Astrocyte (in vitro differentiated cells and primary cell): ENCODE results near the gene TEDC2. TPM values are rescaled to one million over a fixed set of nuclear protein-coding genes. Genes with fewer than 3 reads are reported as not detected.

Experiments used
- DNase-seq: peaks from one replicate; pipeline ENCODE4 v3.0.0-alpha.2; 2010; ENCODE audit warnings: low read depth
- FAIRE-seq: peaks from 2 replicates; lab custom pipeline; 2011; peaks lifted over from hg19 to GRCh38; lab: Jason Lieb, UNC
- H2AFZ ChIP-seq: 2 replicates; pipeline ENCODE4 v1.6.0; 2012; ENCODE audit warnings: low read depth, low read length, inconsistent platforms
- H3K27ac ChIP-seq: 2 replicates; pipeline ENCODE4 v1.5.1; 2011; ENCODE audit warnings: low read depth, low read length, inconsistent platforms
- H3K27me3 ChIP-seq: 2 replicates; pipeline ENCODE4 v1.6.0; 2011; ENCODE audit warnings: low read length, inconsistent platforms; ENCODE audit not compliant: insufficient read depth
- H3K36me3 ChIP-seq: 2 replicates; pipeline ENCODE4 v1.5.1; 2011; ENCODE audit warnings: low read length, inconsistent platforms; ENCODE audit not compliant: insufficient read depth
- H3K4me1 ChIP-seq: 2 replicates; pipeline ENCODE4 v1.5.1; 2011; ENCODE audit warnings: low read length, inconsistent platforms; ENCODE audit not compliant: insufficient read depth
- H3K4me2 ChIP-seq: 2 replicates; pipeline ENCODE4 v1.6.0; 2012; ENCODE audit warnings: low read length, inconsistent platforms
- H3K4me3 ChIP-seq: 2 replicates; pipeline ENCODE4 v1.5.1; 2011; ENCODE audit warnings: low read depth, mild to moderate bottlenecking, low read length, inconsistent platforms; ENCODE audit not compliant: insufficient read depth
- H3K79me2 ChIP-seq: 2 replicates; pipeline ENCODE4 v1.6.0; 2012; ENCODE audit warnings: mild to moderate bottlenecking, low read length, inconsistent platforms; ENCODE audit not compliant: insufficient read depth
- H3K9ac ChIP-seq: 2 replicates; pipeline ENCODE4 v1.6.0; 2012; ENCODE audit warnings: mild to moderate bottlenecking, low read length, inconsistent platforms
- H3K9me3 ChIP-seq: 2 replicates; pipeline ENCODE4 v1.5.1; 2012; ENCODE audit warnings: low read depth, mild to moderate bottlenecking, low read length, inconsistent platforms; ENCODE audit not compliant: insufficient read depth
- H4K20me1 ChIP-seq: 2 replicates; pipeline ENCODE4 v1.6.0; 2012; ENCODE audit warnings: low read length, inconsistent platforms; ENCODE audit not compliant: insufficient read depth
- H3K27ac Mint-ChIP-seq: one replicate; pipeline ENCODE4 v1.8.0; 2021; ENCODE audit warnings: mild to moderate bottlenecking, mixed read lengths; ENCODE audit not compliant: unreplicated experiment
- H3K27me3 Mint-ChIP-seq: one replicate; pipeline ENCODE4 v1.8.0; 2021; ENCODE audit warnings: low read depth, mixed read lengths; ENCODE audit not compliant: unreplicated experiment
- H3K36me3 Mint-ChIP-seq: one replicate; pipeline ENCODE4 v1.8.0; 2021; ENCODE audit warnings: low read depth, mixed read lengths; ENCODE audit not compliant: unreplicated experiment
- H3K4me1 Mint-ChIP-seq: one replicate; pipeline ENCODE4 v1.8.0; 2021; ENCODE audit warnings: low read depth, mixed read lengths; ENCODE audit not compliant: unreplicated experiment
- H3K4me3 Mint-ChIP-seq: one replicate; pipeline ENCODE4 v1.8.0; 2021; ENCODE audit warnings: mild to moderate bottlenecking, moderate library complexity, mixed read lengths; ENCODE audit not compliant: unreplicated experiment
- H3K9me3 Mint-ChIP-seq: one replicate; pipeline ENCODE4 v1.8.0; 2021; ENCODE audit warnings: mild to moderate bottlenecking, mixed read lengths; ENCODE audit not compliant: unreplicated experiment
- CTCF ChIP-seq: IDR thresholded peaks from 2 replicates; pipeline ENCODE4 v1.5.1; 2011; ENCODE audit warnings: low read depth, mild to moderate bottlenecking, inconsistent platforms, low read length, moderate library complexity; ENCODE audit not compliant: insufficient read depth
- EZH2 ChIP-seq: IDR thresholded peaks from 2 replicates; pipeline ENCODE4 v1.6.1; 2012; ENCODE audit warnings: mild to moderate bottlenecking, low read length, inconsistent platforms; ENCODE audit not compliant: insufficient read depth
- total RNA-seq: library from RNA; stranded (reverse); gene quantifications from 2 replicates; pipeline ENCODE4 v1.2.1, GENCODE V29; 2021

The TEDC2 gene
- total RNA-seq, 1 donor from 2014 or later, result 6.0 TPM

GRCh38 chr16:2505695-2506094 is 45.8 kb downstream of the TEDC2 start:
- Histone ChIP-seq H4K20me1 (peaks cover 18% of the 10 kb centered on the region), H3K9ac (no peak overlapping the region), H3K36me3 (no peaks in the 10 kb centered on the region), H2AFZ (no peak overlapping the region), H3K79me2 (no peaks in the 10 kb centered on the region), H3K9me3 (no peaks in the 10 kb centered on the region), H3K27ac (no peak overlapping the region), H3K4me3 (no peak overlapping the region), H3K27me3 (no peaks in the 10 kb centered on the region), H3K4me2 (no peak overlapping the region), H3K4me1 (peaks cover 12% of the 10 kb centered on the region)
- H3K4me3 Mint-ChIP-seq, result no peak overlapping the region
- no peaks in the 10 kb centered on the region for H3K36me3 Mint-ChIP-seq
- TF ChIP-seq EZH2 (no peak), CTCF (no peak)
- H3K27me3 Mint-ChIP-seq, result peaks cover 1% of the 10 kb centered on the region
- FAIRE-seq, result no peak
- H3K4me1 Mint-ChIP-seq, result peaks cover 8% of the 10 kb centered on the region
- DNase-seq, result no peak
- no peaks in the 10 kb centered on the region for H3K9me3 Mint-ChIP-seq
- H3K27ac Mint-ChIP-seq, result no peak overlapping the region

GRCh38 chr16:2507052-2507659 is 47.2 kb downstream of the TEDC2 start:
- DNase-seq (no peak), FAIRE-seq (no peak)
- H3K4me2 ChIP-seq, result no peak overlapping the region
- H3K27me3 Mint-ChIP-seq, result peaks cover 1% of the 10 kb centered on the region
- H3K9ac ChIP-seq, result no peak overlapping the region
- H3K27ac Mint-ChIP-seq, result no peak overlapping the region
- H3K4me3 ChIP-seq, result no peak overlapping the region
- peaks cover 20% of the 10 kb centered on the region for H3K4me1 ChIP-seq
- H3K36me3 ChIP-seq, result no peaks in the 10 kb centered on the region
- H3K9me3 Mint-ChIP-seq, result no peaks in the 10 kb centered on the region
- H3K4me1 Mint-ChIP-seq, result peaks cover 12% of the 10 kb centered on the region
- H4K20me1 ChIP-seq, result peaks cover 7% of the 10 kb centered on the region
- H3K9me3 ChIP-seq, result no peaks in the 10 kb centered on the region
- H3K27me3 ChIP-seq, result no peaks in the 10 kb centered on the region
- no peak overlapping the region for H3K4me3 Mint-ChIP-seq
- no peaks in the 10 kb centered on the region for H3K79me2 ChIP-seq
- H2AFZ ChIP-seq, result no peak overlapping the region
- TF ChIP-seq CTCF (no peak), EZH2 (no peak)
- no peak overlapping the region for H3K27ac ChIP-seq
- peaks cover 2% of the 10 kb centered on the region for H3K36me3 Mint-ChIP-seq

GRCh38 chr16:2507665-2508064 is 47.8 kb downstream of the TEDC2 start:
- Mint-ChIP-seq H3K36me3 (peaks cover 2% of the 10 kb centered on the region), H3K27ac (no peak overlapping the region), H3K4me1 (peaks cover 8% of the 10 kb centered on the region), H3K9me3 (no peaks in the 10 kb centered on the region), H3K4me3 (no peak overlapping the region), H3K27me3 (peaks cover 1% of the 10 kb centered on the region)
- H3K9ac ChIP-seq, result no peak overlapping the region
- H4K20me1 ChIP-seq, result peaks cover 2% of the 10 kb centered on the region
- peaks cover 15% of the 10 kb centered on the region for H3K4me1 ChIP-seq
- H3K9me3 ChIP-seq, result no peaks in the 10 kb centered on the region
- no peak overlapping the region for H2AFZ ChIP-seq
- DNase-seq (no peak), FAIRE-seq (no peak)
- H3K4me3 ChIP-seq, result no peak overlapping the region
- H3K4me2 ChIP-seq, result no peak overlapping the region
- H3K27me3 ChIP-seq, result no peaks in the 10 kb centered on the region
- no peak overlapping the region for H3K27ac ChIP-seq
- no peaks in the 10 kb centered on the region for H3K79me2 ChIP-seq
- H3K36me3 ChIP-seq, result no peaks in the 10 kb centered on the region
- TF ChIP-seq CTCF, result no peak
- no peak for TF ChIP-seq EZH2
